Naive B cell (primary cell): Measurements from ENCODE around the gene SLC35E2B. TPM values are rescaled to one million over a fixed set of nuclear protein-coding genes. Genes with fewer than 3 reads are reported as not detected.
"Not testable (repeated sequence)": the region's sequence is repeated elsewhere in the genome, so short reads cannot be mapped to it uniquely, and the experiment has no call there.

Experiments
- ATAC-seq, 2 donors: fragments of 150-1000 bp; cut with Tn5 transposase; 2 replicates each; pipeline ENCODE4 v1.10.0; 2021; ENCODE audit warnings: low read depth in 2 of 2, mild to moderate bottlenecking in 2 of 2, moderate library complexity in 2 of 2
- DNase-seq: peaks from one replicate; pipeline ENCODE4 v3.0.0; 2022
- H3K27ac Mint-ChIP-seq, 6 donors: one replicate each; pipeline ENCODE4 v1.8.0; 2020 to 2022; ENCODE audit warnings: mild to moderate bottlenecking in 6 of 6, mixed read lengths in 6 of 6, moderate library complexity in 5 of 6, inconsistent platforms in 2 of 6
- H3K27me3 Mint-ChIP-seq, 3 donors: one replicate each; pipeline ENCODE4 v1.8.0; 2021 to 2022; ENCODE audit warnings: mixed read lengths in 3 of 3, mild to moderate bottlenecking in 1 of 3
- H3K36me3 Mint-ChIP-seq, 2 donors: one replicate each; pipeline ENCODE4 v1.8.0; 2020 to 2022; ENCODE audit warnings: mixed read lengths in 2 of 2, inconsistent platforms in 1 of 2, mild to moderate bottlenecking in 1 of 2
- H3K4me1 Mint-ChIP-seq, 3 donors: one replicate each; pipeline ENCODE4 v1.8.0; 2020 to 2022; ENCODE audit warnings: mixed read lengths in 3 of 3, inconsistent platforms in 1 of 3, mild to moderate bottlenecking in 1 of 3, moderate library complexity in 1 of 3
- H3K4me3 Mint-ChIP-seq, 8 donors: one replicate each; pipeline ENCODE4 v1.8.0; 2020 to 2022; ENCODE audit warnings: mild to moderate bottlenecking in 8 of 8, mixed read lengths in 8 of 8, moderate library complexity in 8 of 8, inconsistent platforms in 2 of 8
- H3K9me3 Mint-ChIP-seq, 7 donors: one replicate each; pipeline ENCODE4 v1.8.0; 2020 to 2022; ENCODE audit warnings: mixed read lengths in 7 of 7, mild to moderate bottlenecking in 5 of 7, inconsistent platforms in 2 of 7, moderate library complexity in 1 of 7
- polyA plus RNA-seq, 6 donors: library from polyadenylated mRNA; unstranded; fragments of 300-500 nt; fragmentation: Illumina TruSeq; gene quantifications; one replicate each; pipeline ENCODE4 v1.2.3, GENCODE V29; 2021; ENCODE audit warnings: low read depth in 6 of 6

The SLC35E2B gene
- polyA plus RNA-seq, result 10 to 100 TPM; 22.5 to 42.1 (median 33.4) TPM

DNA sequence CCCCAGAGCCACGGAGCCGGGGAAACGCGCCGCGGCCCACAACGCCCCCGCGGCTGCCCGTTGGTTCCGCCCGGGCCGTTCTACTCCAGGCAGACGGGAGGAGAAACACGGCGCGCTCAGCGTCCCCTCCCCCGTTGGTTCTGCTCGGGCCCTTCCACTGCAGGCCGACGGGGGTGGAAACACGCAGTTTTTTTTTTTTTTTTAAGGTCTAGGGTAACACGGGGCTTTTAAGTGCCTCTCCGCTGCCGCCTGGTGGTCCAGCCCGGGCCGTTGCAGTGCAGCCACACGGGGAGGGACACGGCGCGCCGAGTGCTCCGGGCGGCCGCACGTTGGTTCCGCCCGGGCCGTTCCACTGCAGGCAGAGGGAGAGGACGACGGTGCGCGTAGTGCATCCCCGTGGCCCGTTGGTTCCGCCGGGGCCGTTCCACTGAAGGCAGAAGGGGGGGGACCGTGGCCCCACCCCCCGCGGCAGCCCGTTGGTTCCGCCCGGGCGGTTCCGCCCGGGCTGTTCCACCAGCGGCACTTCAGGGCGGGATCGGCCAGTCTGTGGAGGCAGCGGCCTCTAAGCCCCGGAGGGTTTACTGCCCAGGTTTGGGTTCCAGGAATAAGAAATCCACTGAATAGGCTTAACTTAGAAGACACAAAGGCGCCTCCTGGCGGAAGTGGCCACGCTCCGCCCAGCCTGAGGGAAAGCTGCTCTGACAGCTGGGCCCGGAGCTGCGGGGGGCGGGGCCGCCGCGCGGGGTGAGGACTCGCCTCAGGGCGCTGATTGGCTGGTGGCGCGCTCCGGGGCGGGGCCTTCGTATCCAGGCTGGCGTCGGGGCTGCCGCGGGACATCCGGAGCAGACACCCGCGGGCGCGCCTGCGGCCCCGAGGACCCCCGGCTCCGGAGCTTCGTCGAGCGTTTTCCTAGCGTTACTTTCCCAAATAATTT is at the start of gene SLC35E2B:
Gene SLC35E2B, minus strand, starts transcription at position 82 of the 934 bp plus-strand sequence. CDS start 16,096 bp downstream, outside the sequence.
- H3K27me3 Mint-ChIP-seq, H3K9me3 Mint-ChIP-seq, H3K36me3 Mint-ChIP-seq: not testable (repeated sequence)
- DNase-seq (peak; percentile 98), ATAC-seq (peak; percentile 74 to 75)
- Mint-ChIP-seq H3K4me1 (peaks cover 2 to 21% (median 5%) of the 10 kb centered on the region in 3 donors), H3K4me3 (peak within 1 kb of the TSS; percentile 71 to 90 (median 84)), H3K27ac (peak within 1 kb of the TSS in 5 of 6 donors; percentile 90 to 98 (median 96))

DNA sequence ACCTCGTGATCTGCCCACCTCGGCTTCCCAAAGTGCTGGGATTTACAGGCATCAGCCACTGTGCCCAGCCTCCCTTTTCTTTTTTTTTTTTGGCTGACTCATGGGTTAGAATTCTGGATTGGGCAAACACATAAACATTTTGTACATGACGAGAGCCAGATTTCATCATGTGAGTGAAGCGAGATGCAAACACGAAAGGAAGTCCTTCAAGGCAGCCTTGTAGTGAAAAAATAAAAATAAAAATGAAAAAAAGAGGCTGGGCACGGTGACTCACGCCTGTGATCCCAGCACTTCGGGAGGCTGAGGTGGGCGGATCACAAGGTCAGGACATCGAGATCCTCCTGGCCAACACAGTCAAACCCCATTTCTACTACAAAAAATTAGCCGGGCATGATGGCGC is 48.4 kb upstream of the SLC35E2B start:
- DNase-seq, H3K27me3 Mint-ChIP-seq, ATAC-seq, H3K9me3 Mint-ChIP-seq, H3K4me3 Mint-ChIP-seq, H3K36me3 Mint-ChIP-seq, H3K27ac Mint-ChIP-seq: not testable (repeated sequence)
- H3K4me1 Mint-ChIP-seq, result peaks cover 0 to 17% (median 6%) of the 10 kb centered on the region in 3 donors

DNA sequence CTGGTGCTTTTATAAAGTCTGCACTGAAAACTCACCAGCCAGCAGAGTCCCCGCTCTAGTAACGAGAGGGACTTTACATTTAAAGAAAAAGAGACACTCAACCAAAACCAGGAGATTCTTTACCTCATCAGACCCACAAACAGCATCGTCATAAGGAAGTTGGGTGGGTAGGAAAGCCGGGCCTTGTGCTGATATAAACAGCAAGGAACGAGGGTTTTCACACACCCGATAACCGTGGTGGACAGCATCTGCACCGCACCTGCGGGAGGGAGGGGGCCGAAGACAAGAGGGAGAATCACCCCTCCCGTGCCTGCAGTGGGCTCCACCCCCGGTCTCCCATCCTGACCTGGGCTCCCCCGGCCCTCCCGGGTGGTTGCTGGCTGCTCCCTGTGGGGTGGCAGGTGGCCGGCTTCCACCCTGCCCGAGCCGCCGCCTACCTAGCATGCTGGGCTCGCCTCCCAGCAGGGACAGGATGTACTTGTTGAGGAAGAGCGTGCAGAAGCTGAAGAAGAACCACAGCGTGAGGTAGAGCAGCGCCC is 46.3 kb upstream of the SLC35E2B start:
- H3K27me3 Mint-ChIP-seq, H3K36me3 Mint-ChIP-seq, H3K9me3 Mint-ChIP-seq, DNase-seq, H3K4me3 Mint-ChIP-seq, H3K27ac Mint-ChIP-seq: not testable (repeated sequence)
- H3K4me1 Mint-ChIP-seq, result peaks cover 0 to 21% (median 6%) of the 10 kb centered on the region in 3 donors
- ATAC-seq, result peak in 1 of 2 donors; percentile 23

GRCh38 chr1:1737675-1738590 is 45.3 kb upstream of the SLC35E2B start:
- not testable (repeated sequence) for DNase-seq, H3K36me3 Mint-ChIP-seq, H3K4me3 Mint-ChIP-seq, H3K27me3 Mint-ChIP-seq, H3K9me3 Mint-ChIP-seq
- ATAC-seq, result peak in 1 of 2 donors; percentile 50
- H3K27ac Mint-ChIP-seq, result peak overlapping the region in 1 of 6 donors; percentile 47
- H3K4me1 Mint-ChIP-seq, result peaks cover 0 to 15% (median 0%) of the 10 kb centered on the region in 3 donors

- Mint-ChIP-seq H3K4me3 (peak overlapping the region in 1 of 8 donors; percentile 10), H3K4me1 (peaks cover 0 to 13% (median 0%) of the 10 kb centered on the region in 3 donors), H3K27me3 (no peaks in the 10 kb centered on the region), H3K36me3 (peaks cover 0 to 5% of the 10 kb centered on the region in 2 donors), H3K9me3 (no peaks in the 10 kb centered on the region), H3K27ac (peak overlapping the region in 1 of 6 donors; percentile 52)
- ATAC-seq (no peak), DNase-seq (no peak)
Observed at GRCh38 chr1:1732381-1732780, 39.8 kb upstream of the SLC35E2B start.

DNA sequence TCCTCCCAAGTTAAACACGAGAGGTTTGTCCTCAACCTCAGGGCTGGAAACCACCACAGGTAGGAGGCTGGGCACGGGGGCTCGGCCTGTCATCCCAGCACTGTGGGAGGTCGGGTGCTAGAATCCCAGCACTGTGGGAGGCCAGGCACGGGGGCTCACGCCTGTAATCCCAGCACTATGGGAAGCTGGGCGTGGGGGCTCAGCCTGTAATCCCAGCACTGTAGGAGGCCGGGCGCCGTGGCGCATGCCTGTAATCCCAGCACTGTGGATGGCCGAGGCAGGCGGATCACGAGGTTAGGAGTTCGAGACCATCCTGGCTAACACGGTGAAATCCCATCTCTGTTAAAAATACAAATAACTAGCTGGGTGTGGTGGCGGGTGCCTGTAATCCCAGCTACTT is 38.3 kb upstream of the SLC35E2B start:
- Mint-ChIP-seq H3K27me3 (no peaks in the 10 kb centered on the region), H3K36me3 (peaks cover 0 to 5% of the 10 kb centered on the region in 2 donors), H3K4me1 (peaks cover 0 to 16% (median 0%) of the 10 kb centered on the region in 3 donors), H3K27ac (peak overlapping the region in 1 of 6 donors; percentile 84), H3K4me3 (no peak overlapping the region), H3K9me3 (no peaks in the 10 kb centered on the region)
- DNase-seq (no peak), ATAC-seq (no peak)

DNA sequence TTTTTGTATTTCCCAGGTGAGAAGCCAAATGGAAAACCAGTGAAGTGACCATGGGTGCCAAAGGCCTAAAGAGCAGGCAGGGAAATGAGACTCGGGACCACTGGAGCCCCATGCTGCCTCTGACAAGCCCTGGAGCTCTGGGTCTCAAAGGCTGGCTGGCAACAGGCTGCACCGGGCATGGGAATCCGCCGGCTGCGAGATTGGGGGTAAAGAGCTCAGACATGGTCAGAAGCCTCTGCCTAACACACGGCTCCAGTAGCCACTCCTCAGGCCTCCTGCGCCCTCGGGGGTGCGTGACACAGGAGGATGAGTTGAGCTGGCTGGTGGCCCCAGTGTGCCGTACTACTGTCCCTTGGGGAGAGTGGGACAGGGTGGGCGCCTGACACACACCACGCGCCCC is 37.6 kb upstream of the SLC35E2B start:
- not testable (repeated sequence) for ATAC-seq, H3K4me3 Mint-ChIP-seq, DNase-seq, H3K9me3 Mint-ChIP-seq, H3K36me3 Mint-ChIP-seq, H3K27me3 Mint-ChIP-seq, H3K27ac Mint-ChIP-seq
- peaks cover 0 to 14% (median 0%) of the 10 kb centered on the region in 3 donors for H3K4me1 Mint-ChIP-seq

DNA sequence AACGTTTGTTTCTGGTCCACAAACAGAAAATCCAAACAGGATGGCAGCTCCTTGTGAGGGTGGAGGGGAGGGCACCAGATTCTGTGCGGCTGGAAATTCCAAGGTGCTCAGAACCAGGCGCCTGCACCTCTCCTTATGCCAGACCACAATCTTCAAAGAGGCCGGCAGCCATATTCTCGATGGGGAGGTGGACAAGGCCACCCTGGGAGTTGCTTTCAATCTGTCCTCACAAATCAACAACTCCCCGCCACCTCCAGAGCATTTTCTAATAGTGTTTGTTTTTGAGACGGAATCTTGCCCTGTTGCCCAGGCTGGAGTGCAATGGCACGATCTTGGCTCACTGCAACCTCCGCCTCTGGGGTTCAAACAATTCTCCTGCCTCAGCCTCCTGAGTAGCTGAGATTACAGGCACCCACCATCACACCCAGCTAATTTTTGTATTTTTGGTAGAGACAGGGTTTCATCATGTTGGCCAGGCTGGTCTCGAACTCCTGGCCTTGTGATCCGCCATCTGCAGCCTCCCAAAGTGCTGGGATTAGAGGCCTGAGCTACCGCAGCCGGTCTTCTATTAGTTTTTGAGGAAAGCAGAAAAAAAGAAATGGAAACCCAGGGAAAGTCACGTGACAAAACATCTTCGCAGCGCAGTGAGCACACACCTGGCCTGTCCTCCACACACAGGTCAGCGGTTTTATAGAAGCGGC is 36.7 kb upstream of the SLC35E2B start:
- not testable (repeated sequence) for H3K9me3 Mint-ChIP-seq, H3K27me3 Mint-ChIP-seq, DNase-seq, ATAC-seq, H3K36me3 Mint-ChIP-seq
- H3K27ac Mint-ChIP-seq, result peak overlapping the region in 3 of 6 donors; percentile 65 to 80 (median 69)
- peak overlapping the region in 1 of 8 donors; percentile 56 for H3K4me3 Mint-ChIP-seq
- peaks cover 0 to 17% (median 0%) of the 10 kb centered on the region in 3 donors for H3K4me1 Mint-ChIP-seq

GRCh38 chr1:1728308-1729005 is 35.9 kb upstream of the SLC35E2B start:
- not testable (repeated sequence) for H3K9me3 Mint-ChIP-seq, ATAC-seq, H3K27me3 Mint-ChIP-seq, H3K36me3 Mint-ChIP-seq, DNase-seq
- peak overlapping the region in 5 of 8 donors; percentile 5 to 84 (median 51) for H3K4me3 Mint-ChIP-seq
- H3K4me1 Mint-ChIP-seq, result peaks cover 0 to 20% (median 0%) of the 10 kb centered on the region in 3 donors
- peak overlapping the region in 5 of 6 donors; percentile 80 to 96 (median 81) for H3K27ac Mint-ChIP-seq

DNA sequence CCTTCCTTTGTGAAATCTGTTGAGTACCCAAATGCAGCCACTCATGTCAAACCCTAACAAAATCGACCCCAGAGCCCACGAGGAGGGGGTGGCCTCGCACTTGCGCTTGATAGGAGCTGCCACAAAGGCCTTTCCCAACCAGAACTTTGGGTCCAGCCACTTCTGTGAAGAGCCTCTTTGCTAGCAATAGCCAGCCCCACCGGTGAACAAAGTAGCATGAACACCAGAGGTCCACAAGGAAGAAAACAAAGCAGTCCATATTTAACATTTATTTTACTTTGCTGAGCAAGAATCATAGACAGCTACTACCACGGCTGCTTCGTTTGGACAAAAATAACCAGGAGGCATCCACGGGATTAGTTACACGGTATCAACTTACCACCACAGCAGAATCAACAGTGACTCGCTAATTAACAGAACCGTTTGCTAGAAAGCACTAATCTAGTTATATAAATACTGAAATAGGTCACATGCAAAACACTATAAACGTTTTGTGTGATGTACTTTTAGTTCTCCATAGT is 34.6 kb upstream of the SLC35E2B start:
- not testable (repeated sequence) for ATAC-seq

DNA sequence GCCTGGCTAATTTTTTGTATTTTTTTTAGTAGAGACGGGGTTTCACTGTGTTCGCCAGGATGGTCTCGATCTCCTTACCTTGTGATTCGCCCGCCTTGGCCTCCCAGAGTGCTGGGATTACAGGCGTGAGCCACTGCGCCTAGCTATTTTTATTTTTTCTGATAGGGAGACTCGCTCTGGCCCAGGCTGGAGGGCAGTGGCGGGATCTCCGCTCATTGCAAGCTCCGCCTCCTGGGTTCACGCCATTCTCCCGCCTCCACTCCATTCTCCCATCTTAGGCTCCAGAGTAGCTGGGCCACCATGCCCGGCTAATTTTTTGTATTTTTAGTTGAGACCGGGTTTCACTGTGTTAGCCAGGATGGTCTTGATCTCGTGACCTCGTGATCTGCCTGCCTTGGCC is 33.5 kb upstream of the SLC35E2B start:
- Mint-ChIP-seq H3K27ac (peak overlapping the region in 3 of 6 donors; percentile 70 to 87 (median 84)), H3K4me3 (peak overlapping the region; percentile 19 to 87 (median 46)), H3K4me1 (peaks cover 0 to 28% (median 0%) of the 10 kb centered on the region in 3 donors)
- DNase-seq, H3K36me3 Mint-ChIP-seq, H3K27me3 Mint-ChIP-seq, ATAC-seq, H3K9me3 Mint-ChIP-seq: not testable (repeated sequence)

More for the DNA sequence above, 34.6 kb upstream of the SLC35E2B start:
- Mint-ChIP-seq H3K4me1 (peaks cover 0 to 20% (median 0%) of the 10 kb centered on the region in 3 donors), H3K4me3 (peak overlapping the region in 2 of 8 donors; percentile 36 to 82), H3K27ac (peak overlapping the region in 3 of 6 donors; percentile 53 to 70 (median 61))
- not testable (repeated sequence) for H3K9me3 Mint-ChIP-seq, H3K27me3 Mint-ChIP-seq, H3K36me3 Mint-ChIP-seq, DNase-seq
